Measurements from ENCODE around the gene EPB41L3.

DNA sequence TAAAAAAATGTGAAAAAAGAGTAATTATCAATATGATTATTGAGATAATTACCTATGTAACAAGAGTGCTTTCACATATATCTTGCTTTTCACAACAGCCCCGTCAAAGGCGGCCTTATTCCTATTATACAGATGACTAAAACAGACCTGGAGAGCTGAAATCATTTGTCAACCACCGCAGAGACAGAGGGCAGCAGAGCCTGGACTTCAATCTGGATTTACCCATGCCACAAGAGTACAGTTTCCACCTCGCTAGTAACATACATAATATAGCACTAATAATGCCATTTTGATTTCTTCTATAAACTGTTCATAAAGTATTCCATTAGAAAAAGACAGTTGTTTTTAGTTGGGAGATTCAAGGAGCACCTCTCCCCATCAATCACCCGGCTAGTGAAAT, 121.8 kb downstream of the EPB41L3 start:
- TF ChIP-seq, protein P1, sequence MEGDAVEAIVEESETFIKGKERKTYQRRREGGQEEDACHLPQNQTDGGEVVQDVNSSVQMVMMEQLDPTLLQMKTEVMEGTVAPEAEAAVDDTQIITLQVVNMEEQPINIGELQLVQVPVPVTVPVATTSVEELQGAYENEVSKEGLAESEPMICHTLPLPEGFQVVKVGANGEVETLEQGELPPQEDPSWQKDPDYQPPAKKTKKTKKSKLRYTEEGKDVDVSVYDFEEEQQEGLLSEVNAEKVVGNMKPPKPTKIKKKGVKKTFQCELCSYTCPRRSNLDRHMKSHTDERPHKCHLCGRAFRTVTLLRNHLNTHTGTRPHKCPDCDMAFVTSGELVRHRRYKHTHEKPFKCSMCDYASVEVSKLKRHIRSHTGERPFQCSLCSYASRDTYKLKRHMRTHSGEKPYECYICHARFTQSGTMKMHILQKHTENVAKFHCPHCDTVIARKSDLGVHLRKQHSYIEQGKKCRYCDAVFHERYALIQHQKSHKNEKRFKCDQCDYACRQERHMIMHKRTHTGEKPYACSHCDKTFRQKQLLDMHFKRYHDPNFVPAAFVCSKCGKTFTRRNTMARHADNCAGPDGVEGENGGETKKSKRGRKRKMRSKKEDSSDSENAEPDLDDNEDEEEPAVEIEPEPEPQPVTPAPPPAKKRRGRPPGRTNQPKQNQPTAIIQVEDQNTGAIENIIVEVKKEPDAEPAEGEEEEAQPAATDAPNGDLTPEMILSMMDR (IDR thresholded peaks at IDR 0.05) = no peak
- no peak for TF ChIP-seq POLR2A (IDR thresholded peaks at IDR 0.05)
